Prostate gland (tissue), 2 donors: ENCODE results near the gene LYPD8. TPM values are rescaled to one million over a fixed set of nuclear protein-coding genes. Genes with fewer than 3 reads are reported as not detected.

Experiments used
- small RNA-seq, 2 donors: library from RNA; depleted of rRNA; stranded (forward); fragments of <200 nt; gene quantifications; one replicate each; pipeline ENCODE3, GENCODE V24; 2016
- total RNA-seq, 2 donors: library from RNA; depleted of rRNA; stranded (reverse); fragments of >200 nt; gene quantifications; one replicate each; pipeline ENCODE4 v1.1.0, GENCODE V29; 2016

LYPD8 gene
- total RNA-seq, 2 donors from 2014 or later: not detected

Small RNA genes within 50 kb of the gene (small RNA-seq; reads per million reads assigned to genes)
- gene AHCYP8: 0 reads per million in 2 donors

Other genes with a start within 250 kb of the LYPD8 start
- under 1 TPM in 1 of 2 donors, not detected in 1; 0.34 TPM for gene OR2G6, start 247.7 kb downstream of the LYPD8 start, total RNA-seq
- not detected for gene OR2T29, start 193.0 kb downstream of the LYPD8 start, total RNA-seq
- not detected for gene OR2T34, start 181.0 kb downstream of the LYPD8 start, total RNA-seq
- gene OR2T10, start 158.1 kb downstream of the LYPD8 start, total RNA-seq: not detected
- gene OR2T11, start 120.7 kb downstream of the LYPD8 start, total RNA-seq: not detected
- gene OR2T35, start 110.5 kb downstream of the LYPD8 start, total RNA-seq: not detected
- not detected for gene OR2T27, start 100.2 kb downstream of the LYPD8 start, total RNA-seq
- not detected for gene OR14I1, start 53.0 kb downstream of the LYPD8 start, total RNA-seq
- 10 to 100 TPM; 23.3 to 35.3 TPM for gene SH3BP5L, start 70.2 kb upstream of the LYPD8 start, total RNA-seq
- 10 to 100 TPM; 44.2 to 63.1 TPM for gene ZNF672, start 82.5 kb upstream of the LYPD8 start, total RNA-seq
- gene ZNF692, start 103.3 kb upstream of the LYPD8 start, total RNA-seq: 10 to 100 TPM; 65.0 to 99.7 TPM
- 10 to 100 TPM in 1 of 2 donors, 1 to 10 TPM in 1; 8.6 to 12.6 TPM for gene PGBD2, start 150.5 kb upstream of the LYPD8 start, total RNA-seq